Lung (tissue), 12 donors: ENCODE results near the gene HHEX. TPM values are rescaled to one million over a fixed set of nuclear protein-coding genes. Genes with fewer than 3 reads are reported as not detected.
A peak's percentile ranks its signal among the peaks of the same experiment; 100 is the strongest.

Experiments used
- ATAC-seq: fragments of 200-7000 bp; cut with Tn5 transposase; one replicate; pipeline ENCODE4 v1.9.1; 2020; ENCODE audit warnings: moderate number of reproducible peaks; ENCODE audit not compliant: insufficient read depth, low FRiP score
- DNase-seq, 3 donors: peaks; one replicate each; pipeline ENCODE4 v3.0.0-alpha.2; 2013 to 2017
- H3K27ac ChIP-seq, 2 donors: one replicate each; pipeline ENCODE4 v1.5.1; 2013; ENCODE audit warnings: mild to moderate bottlenecking in 2 of 2, moderate library complexity in 2 of 2, control low read depth in 1 of 2, inconsistent platforms in 1 of 2, low read depth in 1 of 2, low read length in 1 of 2
- H3K27me3 ChIP-seq, 3 donors: one replicate each; pipeline ENCODE4 v1.5.1; 2013; ENCODE audit warnings: low read length in 2 of 3; ENCODE audit not compliant: control insufficient read depth in 3 of 3, insufficient read depth in 3 of 3
- H3K36me3 ChIP-seq, 4 donors: one replicate each; pipeline ENCODE4 v1.5.1; 2013; ENCODE audit warnings: low read length in 4 of 4, mild to moderate bottlenecking in 1 of 4, moderate library complexity in 1 of 4; ENCODE audit not compliant: control insufficient read depth in 4 of 4, insufficient read depth in 4 of 4
- H3K4me1 ChIP-seq, 5 donors: one replicate each; pipeline ENCODE4 v1.5.1; 2013; ENCODE audit warnings: low read length in 5 of 5, mild to moderate bottlenecking in 2 of 5, moderate library complexity in 1 of 5; ENCODE audit not compliant: control insufficient read depth in 5 of 5, insufficient read depth in 5 of 5
- H3K4me3 ChIP-seq: one replicate; pipeline ENCODE4 v1.5.1; 2013; ENCODE audit warnings: mild to moderate bottlenecking, control low read depth, moderate library complexity
- H3K9ac ChIP-seq, 2 donors: one replicate each; pipeline ENCODE4 v1.5.1; 2013; ENCODE audit warnings: low read length in 2 of 2, control low read depth in 1 of 2; ENCODE audit not compliant: insufficient read depth in 1 of 2
- H3K9me3 ChIP-seq, 4 donors: one replicate each; pipeline ENCODE4 v1.5.1; 2013; ENCODE audit warnings: low read length in 3 of 4, mild to moderate bottlenecking in 1 of 4, moderate library complexity in 1 of 4; ENCODE audit not compliant: control insufficient read depth in 4 of 4, insufficient read depth in 3 of 4
- CTCF ChIP-seq: IDR thresholded peaks from 2 replicates; pipeline ENCODE4 v1.5.1; 2012; ENCODE audit warnings: mild to moderate bottlenecking; ENCODE audit errors: control extremely low read depth, extremely low read depth
- WGBS, 2 donors: extraction: QIAGEN DNeasy Blood & Tissue Kit; methylation state at CpG; one replicate each; pipeline ENCODE4 v1.1.7; 2013; 5-methylcytosine and 5-hydroxymethylcytosine counted together
- polyA plus RNA-seq, 2 donors: library from polyadenylated mRNA; stranded (reverse); fragments of 200-250 nt; gene quantifications; one replicate each; pipeline ENCODE4 v1.2.1, GENCODE V29; 2013
- total RNA-seq, 2 donors: library from RNA; depleted of rRNA in 1 of 2; stranded (reverse); fragments of >200 nt in 1 of 2; gene quantifications; one replicate each; pipeline ENCODE4 v1.2.1, GENCODE V29; 2014 to 2021
- donor health status: control.
- donor health status: control.
- donor health status: Bipolar disorder and iron deficiency.
- donor health status: healthy.
- donor health status: DM: yes; HTN: yes; CAD: no.

HHEX gene
- total and polyA plus RNA-seq, 4 donors = 15.3 to 18.6 (median 17.1) TPM

- no peak for TF ChIP-seq CTCF
- peak; percentile 47 to 52 (median 49) for DNase-seq
- Histone ChIP-seq H3K4me3 (peak overlapping the region; percentile 50), H3K36me3 (no peaks in the 10 kb centered on the region), H3K4me1 (peaks cover 0 to 3% (median 0%) of the 10 kb centered on the region in 5 donors), H3K27ac (peak overlapping the region in 1 of 2 donors; percentile 87), H3K27me3 (peaks cover 0 to 58% (median 50%) of the 10 kb centered on the region in 3 donors), H3K9me3 (peaks cover 0 to 5% (median 1%) of the 10 kb centered on the region in 4 donors), H3K9ac (no peak overlapping the region)
- ATAC-seq = peak; percentile 16
- 1 to 2% methylated on average over 62 to 63 of the region's 63 CpGs for WGBS, 2 donors
Measured at GRCh38 chr10:92688927-92689662, 660 bp upstream of the HHEX start.

DNA sequence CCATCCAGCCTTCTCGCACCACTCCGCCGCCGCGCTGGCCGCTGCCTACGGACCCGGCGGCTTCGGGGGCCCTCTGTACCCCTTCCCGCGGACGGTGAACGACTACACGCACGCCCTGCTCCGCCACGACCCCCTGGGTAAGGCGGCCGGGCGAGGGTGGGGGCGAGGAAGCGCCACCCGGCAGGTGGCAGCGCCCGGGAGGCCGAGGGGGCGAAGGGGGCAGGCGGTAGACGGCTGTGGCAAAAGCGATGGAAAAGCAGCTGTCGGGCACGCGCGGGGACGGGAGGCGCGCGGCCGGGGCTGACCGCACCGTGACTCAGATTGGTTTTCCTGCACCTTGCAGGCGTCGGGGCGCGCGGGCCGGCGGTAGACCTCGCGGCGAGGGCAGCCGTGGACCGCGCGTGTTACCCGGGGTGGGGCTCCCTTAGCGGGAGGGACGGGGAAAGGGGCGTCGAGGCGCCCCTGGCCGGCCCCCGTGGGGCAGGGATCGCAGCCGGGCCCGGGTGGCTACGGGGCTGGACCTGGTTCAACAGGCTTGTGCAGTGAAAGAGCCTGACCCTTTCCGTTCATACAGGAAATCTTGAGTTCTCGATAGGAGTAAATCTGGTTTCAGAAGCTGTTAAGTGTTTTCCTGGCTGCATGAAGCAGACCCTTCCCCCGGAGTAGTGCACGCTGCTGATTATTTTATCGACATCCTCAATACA is 608 bp downstream of the HHEX start:
- peaks cover 0 to 71% (median 62%) of the 10 kb centered on the region in 3 donors for H3K27me3 ChIP-seq
- peaks cover 0 to 4% (median 0%) of the 10 kb centered on the region in 4 donors for H3K9me3 ChIP-seq
- 1 to 2% methylated on average over 50 to 73 of the region's 73 CpGs for WGBS, 2 donors
- H3K9ac ChIP-seq = no peak overlapping the region
- DNase-seq = peak in 2 of 3 donors; percentile 48 to 70
- H3K27ac ChIP-seq = peak overlapping the region; percentile 93 to 98
- peak overlapping the region; percentile 96 for H3K4me3 ChIP-seq
- peaks cover 0 to 3% (median 0%) of the 10 kb centered on the region in 5 donors for H3K4me1 ChIP-seq
- H3K36me3 ChIP-seq = peaks cover 0 to 2% (median 0%) of the 10 kb centered on the region in 4 donors
- no peak for TF ChIP-seq CTCF
- peak; percentile 58 for ATAC-seq

GRCh38 chr10:92690915-92691590 is 1.3 kb downstream of the HHEX start:
- peaks cover 0 to 7% (median 0%) of the 10 kb centered on the region in 5 donors for H3K4me1 ChIP-seq
- peaks cover 0 to 72% (median 66%) of the 10 kb centered on the region in 3 donors for H3K27me3 ChIP-seq
- DNase-seq = peak in 1 of 3 donors; percentile 78
- TF ChIP-seq CTCF = no peak
- peak overlapping the region; percentile 47 to 98 for H3K27ac ChIP-seq
- WGBS, 2 donors = 15 to 35% methylated on average over 30 of the region's 30 CpGs
- peak overlapping the region; percentile 55 for H3K4me3 ChIP-seq
- H3K9me3 ChIP-seq = no peaks in the 10 kb centered on the region
- peaks cover 0 to 2% (median 0%) of the 10 kb centered on the region in 4 donors for H3K36me3 ChIP-seq
- ATAC-seq = no peak
- no peak overlapping the region for H3K9ac ChIP-seq
